ENCODE measurements around the gene PRKAR2B.

- no peak for TF ChIP-seq SMC3 (IDR thresholded peaks at IDR 0.05; ENCODE audit: low read depth, low read length)
- TF ChIP-seq CTCF (conservative IDR thresholded peaks at IDR 0.05; ENCODE audit: low read depth, low read length), result no peak
- no peak for TF ChIP-seq POLR2A (IDR thresholded peaks at IDR 0.05; ENCODE audit: low read depth, low read length)
- TF ChIP-seq RCOR1 (IDR thresholded peaks at IDR 0.05; ENCODE audit: insufficient replicate concordance, low read length), result no peak
- no peak for TF ChIP-seq RAD21 (IDR thresholded peaks at IDR 0.05; ENCODE audit: low read length)
- TF ChIP-seq MAZ (IDR thresholded peaks at IDR 0.05; ENCODE audit: borderline replicate concordance, low read depth, low read length), result no peak
- no peak for TF ChIP-seq RFX5 (IDR thresholded peaks at IDR 0.05; ENCODE audit: low read depth, low read length)
- no peak for TF ChIP-seq MXI1 (IDR thresholded peaks at IDR 0.05; ENCODE audit: borderline replicate concordance, low read depth, low read length)
- TF ChIP-seq USF2 (IDR thresholded peaks at IDR 0.05; ENCODE audit: low read depth, low read length), result no peak
- no peak for TF ChIP-seq NFE2L2 (IDR thresholded peaks at IDR 0.05; ENCODE audit: low read depth, low read length)
- no peak for TF ChIP-seq BHLHE40 (IDR thresholded peaks at IDR 0.05; ENCODE audit: low read depth, low read length)
These were observed 88.9 kb downstream of the PRKAR2B start for GRCh38 chr7:107133396-107133795.

Measured in IMR-90 (cell line).